WERI-Rb-1 (cell line): ENCODE data around the gene KRT84.

ENCODE experiments used
- DNase-seq: peaks from one replicate; pipeline ENCODE4 v3.0.0-alpha.2; 2020
- H3K27ac ChIP-seq: fragments of 250-450 bp; sonication (Bioruptor Pico); 2 replicates; pipeline ENCODE4 v1.5.1; 2020; ENCODE audit warnings: mild to moderate bottlenecking, moderate library complexity
- H3K27me3 ChIP-seq: fragments of 250-450 bp; sonication (Bioruptor Pico); 2 replicates; pipeline ENCODE4 v1.5.1; 2021; ENCODE audit warnings: mild to moderate bottlenecking, low read depth, moderate library complexity; ENCODE audit not compliant: insufficient read depth, severe bottlenecking
- H3K36me3 ChIP-seq: fragments of 250-450 bp; sonication (Bioruptor Pico); 2 replicates; pipeline ENCODE4 v1.5.1; 2020; ENCODE audit warnings: mild to moderate bottlenecking, moderate library complexity
- H3K4me3 ChIP-seq: 2 replicates; pipeline ENCODE4 v1.5.1; 2011; ENCODE audit warnings: low read depth, mild to moderate bottlenecking, control low read depth, low read length
- H3K9me3 ChIP-seq: fragments of 250-450 bp; sonication (Bioruptor Pico); 2 replicates; pipeline ENCODE4 v1.5.1; 2021; ENCODE audit warnings: mild to moderate bottlenecking, moderate library complexity; ENCODE audit not compliant: severe bottlenecking
- TF ChIP-seq, protein P1 (sequence below): IDR thresholded peaks from 2 replicates; pipeline ENCODE4 v1.5.1; 2011; ENCODE audit warnings: low read depth, mild to moderate bottlenecking, control low read depth, inconsistent platforms, low read length

KRT84 gene

GRCh38 chr12:52419656-52420055 is 34.2 kb upstream of the KRT84 start:
- Histone ChIP-seq H3K4me3 (no peak overlapping the region), H3K27me3 (peaks cover 93% of the 10 kb centered on the region), H3K9me3 (no peaks in the 10 kb centered on the region), H3K36me3 (no peaks in the 10 kb centered on the region), H3K27ac (no peak overlapping the region)
- no peak for DNase-seq
- TF ChIP-seq, protein P1, sequence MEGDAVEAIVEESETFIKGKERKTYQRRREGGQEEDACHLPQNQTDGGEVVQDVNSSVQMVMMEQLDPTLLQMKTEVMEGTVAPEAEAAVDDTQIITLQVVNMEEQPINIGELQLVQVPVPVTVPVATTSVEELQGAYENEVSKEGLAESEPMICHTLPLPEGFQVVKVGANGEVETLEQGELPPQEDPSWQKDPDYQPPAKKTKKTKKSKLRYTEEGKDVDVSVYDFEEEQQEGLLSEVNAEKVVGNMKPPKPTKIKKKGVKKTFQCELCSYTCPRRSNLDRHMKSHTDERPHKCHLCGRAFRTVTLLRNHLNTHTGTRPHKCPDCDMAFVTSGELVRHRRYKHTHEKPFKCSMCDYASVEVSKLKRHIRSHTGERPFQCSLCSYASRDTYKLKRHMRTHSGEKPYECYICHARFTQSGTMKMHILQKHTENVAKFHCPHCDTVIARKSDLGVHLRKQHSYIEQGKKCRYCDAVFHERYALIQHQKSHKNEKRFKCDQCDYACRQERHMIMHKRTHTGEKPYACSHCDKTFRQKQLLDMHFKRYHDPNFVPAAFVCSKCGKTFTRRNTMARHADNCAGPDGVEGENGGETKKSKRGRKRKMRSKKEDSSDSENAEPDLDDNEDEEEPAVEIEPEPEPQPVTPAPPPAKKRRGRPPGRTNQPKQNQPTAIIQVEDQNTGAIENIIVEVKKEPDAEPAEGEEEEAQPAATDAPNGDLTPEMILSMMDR = no peak

GRCh38 chr12:52418576-52419110 is 33.2 kb upstream of the KRT84 start:
- Histone ChIP-seq H3K9me3 (no peaks in the 10 kb centered on the region), H3K27ac (no peak overlapping the region), H3K4me3 (no peak overlapping the region), H3K36me3 (no peaks in the 10 kb centered on the region), H3K27me3 (peaks cover 92% of the 10 kb centered on the region)
- DNase-seq = no peak
- TF ChIP-seq, protein P1 = no peak

DNA sequence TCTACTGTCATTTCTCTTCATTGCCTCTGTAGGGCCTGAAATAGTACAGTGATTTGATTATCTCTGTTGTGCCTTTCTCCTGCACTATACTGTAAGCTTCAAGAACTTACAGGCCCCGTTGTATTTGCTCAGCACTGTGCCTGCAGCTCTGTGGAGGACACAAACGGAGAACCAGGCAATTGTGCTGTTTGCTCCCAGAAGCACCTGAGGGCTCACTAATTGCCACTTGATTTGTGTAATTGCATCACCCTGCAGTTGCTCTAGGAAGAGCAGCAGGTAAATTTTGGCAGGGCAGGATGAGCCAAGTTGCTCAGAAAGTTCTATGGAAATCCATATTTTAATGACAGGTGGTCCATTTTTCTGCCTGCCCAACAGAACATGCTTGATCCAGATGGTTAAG is 32.3 kb upstream of the KRT84 start:
- H3K36me3 ChIP-seq = no peaks in the 10 kb centered on the region
- TF ChIP-seq, protein P1 = no peak
- H3K27ac ChIP-seq = no peak overlapping the region
- H3K4me3 ChIP-seq = no peak overlapping the region
- peaks cover 92% of the 10 kb centered on the region for H3K27me3 ChIP-seq
- DNase-seq = no peak
- no peaks in the 10 kb centered on the region for H3K9me3 ChIP-seq

DNA sequence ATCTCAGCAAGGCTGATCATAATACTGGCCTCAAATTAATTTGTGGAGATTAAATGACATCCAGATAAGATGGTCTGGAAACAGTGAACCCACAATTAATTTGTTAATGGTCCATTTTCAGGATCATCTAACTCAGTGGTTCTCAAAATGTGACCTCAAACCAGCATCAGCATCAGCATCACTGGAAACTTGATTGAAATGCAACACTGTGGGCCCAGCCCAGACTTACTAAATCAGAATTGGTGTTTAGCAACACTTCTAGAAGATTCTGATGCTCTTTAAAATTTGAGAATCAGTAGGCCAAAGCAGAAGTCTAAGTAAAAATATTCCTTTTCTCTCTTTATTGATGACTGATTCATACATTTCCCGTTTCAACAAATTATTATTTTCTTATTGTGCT is 31.3 kb upstream of the KRT84 start:
- Histone ChIP-seq H3K27me3 (peaks cover 92% of the 10 kb centered on the region), H3K4me3 (no peak overlapping the region), H3K27ac (no peak overlapping the region), H3K9me3 (no peaks in the 10 kb centered on the region), H3K36me3 (no peaks in the 10 kb centered on the region)
- TF ChIP-seq, protein P1 = no peak
- no peak for DNase-seq

DNA sequence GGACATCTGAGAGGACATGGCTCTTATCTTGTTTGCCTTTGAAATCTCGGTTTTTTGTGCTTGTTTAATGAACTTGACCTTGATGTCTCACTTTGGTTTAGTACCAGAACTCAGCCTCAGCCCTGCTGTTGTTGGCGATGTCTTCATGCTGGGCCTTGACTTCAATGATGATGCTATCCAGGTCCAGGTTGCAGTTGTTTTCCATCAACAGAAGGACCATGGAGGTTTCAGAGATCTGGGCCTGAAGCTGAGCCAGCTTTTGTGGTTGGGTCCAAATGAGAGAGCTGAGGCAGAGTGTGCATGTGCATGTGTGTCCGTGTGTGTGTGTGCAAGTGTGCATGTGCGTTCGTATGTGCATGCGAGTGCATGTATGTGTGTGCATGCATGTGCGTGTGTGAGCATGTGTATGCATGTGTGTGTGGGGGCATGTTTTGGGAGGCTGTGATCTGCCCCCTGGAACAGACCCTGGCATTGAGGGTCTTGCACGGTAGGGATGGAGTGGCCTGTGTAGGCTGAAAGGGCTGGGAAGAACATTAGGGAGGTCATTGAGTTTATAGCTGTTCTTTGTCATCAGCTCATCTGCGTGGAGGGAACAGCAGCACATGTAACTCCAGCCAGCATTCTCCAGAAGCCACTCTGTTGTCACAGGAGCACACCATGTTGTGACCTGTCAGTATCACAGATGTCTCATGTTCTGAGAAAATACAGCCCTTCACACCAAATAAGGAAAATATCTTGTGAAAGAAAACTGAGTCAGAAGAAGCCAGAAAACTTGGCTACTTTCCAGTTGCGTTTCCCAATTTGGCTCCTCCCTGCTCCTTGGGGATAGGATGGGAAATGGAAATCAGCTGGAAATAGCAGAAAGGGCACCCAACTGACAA is 30.7 kb upstream of the KRT84 start:
- no peaks in the 10 kb centered on the region for H3K9me3 ChIP-seq
- TF ChIP-seq, protein P1 = no peak
- H3K36me3 ChIP-seq = no peaks in the 10 kb centered on the region
- no peak for DNase-seq
- peaks cover 90% of the 10 kb centered on the region for H3K27me3 ChIP-seq
- H3K27ac ChIP-seq = no peak overlapping the region
- no peak overlapping the region for H3K4me3 ChIP-seq
